Tibial nerve (tissue), 4 donors: Measurements from ENCODE around the gene CSNK2A1. TPM values are rescaled to one million over a fixed set of nuclear protein-coding genes. Genes with fewer than 3 reads are reported as not detected.

Experiments
- DNase-seq, 2 donors: peaks; one replicate each; pipeline ENCODE4 v3.0.0-alpha.2; 2019; ENCODE audit warnings: low spot score in 2 of 2
- H3K27ac ChIP-seq, 4 donors: fragments of 200-600 bp; sonication (generic) in 3 of 4; one replicate each; pipeline ENCODE4 v1.5.1; 2017 to 2019; ENCODE audit warnings: mild to moderate bottlenecking in 1 of 4
- H3K27me3 ChIP-seq, 2 donors: fragments of 200-600 bp; sonication (generic) in 1 of 2; one replicate each; pipeline versions ENCODE4 v1.5.1 to v1.6.0; 2017 to 2019
- H3K36me3 ChIP-seq, 3 donors: fragments of 200-600 bp; sonication (generic); one replicate each; pipeline ENCODE4 v1.5.1; 2018 to 2019
- H3K4me1 ChIP-seq, 4 donors: fragments of 200-600 bp; sonication (generic) in 3 of 4; one replicate each; pipeline ENCODE4 v1.5.1; 2017 to 2019
- H3K4me3 ChIP-seq, 4 donors: fragments of 200-600 bp; sonication (generic) in 3 of 4; one replicate each; pipeline ENCODE4 v1.5.1; 2017 to 2019; ENCODE audit warnings: mild to moderate bottlenecking in 1 of 4, moderate library complexity in 1 of 4
- H3K9me3 ChIP-seq, 4 donors: fragments of 200-600 bp; sonication (generic) in 3 of 4; one replicate each; pipeline ENCODE4 v1.5.1; 2017 to 2019
- EP300 ChIP-seq, 2 donors: sonication (generic); formaldehyde crosslinking; IDR thresholded peaks; one replicate each; pipeline ENCODE4 v1.6.1; 2017; ENCODE audit warnings: antibody characterized with exemption in 2 of 2, mild to moderate bottlenecking in 1 of 2
- POLR2A ChIP-seq, 2 donors: fragments of 450-650 bp; IDR thresholded peaks; one replicate each; pipeline ENCODE4 v1.6.1; 2017; ENCODE audit warnings: antibody characterized with exemption in 2 of 2, mild to moderate bottlenecking in 2 of 2, moderate library complexity in 2 of 2
- WGBS, 2 donors: methylation state at CpG; one replicate each; pipeline ENCODE4 v1.1.5; 2018; 5-methylcytosine and 5-hydroxymethylcytosine counted together
- total RNA-seq, 4 donors: library from RNA; depleted of rRNA; stranded (reverse); fragments of >200 nt; gene quantifications; one replicate each; pipeline ENCODE4 v1.1.0, GENCODE V29; 2016
- TF ChIP-seq, protein P1 (sequence below), 5 experiments: fragments of 200-600 bp in 3 of 5; fragments of 450-650 bp in 2 of 5; sonication (generic) in 3 of 5; IDR thresholded peaks; one replicate each; pipeline ENCODE4 v1.5.1; 2016 to 2019; ENCODE audit warnings: antibody characterized with exemption in 5 of 5, mild to moderate bottlenecking in 3 of 5, moderate library complexity in 2 of 5

The CSNK2A1 gene
- total RNA-seq, 4 donors from 2014 or later = 60.7 to 73.0 (median 64.1) TPM

DNA sequence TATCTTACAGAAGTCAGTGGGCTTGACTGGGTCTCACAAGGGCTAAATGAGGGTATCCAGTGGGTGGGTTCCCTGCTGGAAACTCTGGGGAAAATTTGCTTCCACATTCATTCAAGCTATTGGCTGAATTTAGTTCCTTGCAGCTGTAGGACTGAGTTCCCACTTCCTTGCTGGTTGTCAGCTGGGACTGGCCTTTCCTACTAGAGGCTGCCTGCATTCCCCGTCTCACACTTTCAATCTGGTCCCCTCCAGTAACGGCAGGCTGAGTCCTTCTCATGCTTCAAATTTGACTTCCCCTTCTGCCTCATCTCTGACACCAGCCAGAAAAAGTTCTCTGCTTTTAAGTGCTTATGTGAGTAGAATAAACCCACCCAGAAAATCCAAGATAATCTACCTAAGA is 4.4 kb downstream of the CSNK2A1 start:
- peaks cover 0 to 15% (median 0%) of the 10 kb centered on the region in 4 donors for H3K9me3 ChIP-seq
- H3K4me1 ChIP-seq = peaks cover 0 to 69% (median 26%) of the 10 kb centered on the region in 4 donors
- TF ChIP-seq EP300 (IDR thresholded peaks at IDR 0.05) (no peak), POLR2A (IDR thresholded peaks at IDR 0.05) (no peak)
- TF ChIP-seq, protein P1, sequence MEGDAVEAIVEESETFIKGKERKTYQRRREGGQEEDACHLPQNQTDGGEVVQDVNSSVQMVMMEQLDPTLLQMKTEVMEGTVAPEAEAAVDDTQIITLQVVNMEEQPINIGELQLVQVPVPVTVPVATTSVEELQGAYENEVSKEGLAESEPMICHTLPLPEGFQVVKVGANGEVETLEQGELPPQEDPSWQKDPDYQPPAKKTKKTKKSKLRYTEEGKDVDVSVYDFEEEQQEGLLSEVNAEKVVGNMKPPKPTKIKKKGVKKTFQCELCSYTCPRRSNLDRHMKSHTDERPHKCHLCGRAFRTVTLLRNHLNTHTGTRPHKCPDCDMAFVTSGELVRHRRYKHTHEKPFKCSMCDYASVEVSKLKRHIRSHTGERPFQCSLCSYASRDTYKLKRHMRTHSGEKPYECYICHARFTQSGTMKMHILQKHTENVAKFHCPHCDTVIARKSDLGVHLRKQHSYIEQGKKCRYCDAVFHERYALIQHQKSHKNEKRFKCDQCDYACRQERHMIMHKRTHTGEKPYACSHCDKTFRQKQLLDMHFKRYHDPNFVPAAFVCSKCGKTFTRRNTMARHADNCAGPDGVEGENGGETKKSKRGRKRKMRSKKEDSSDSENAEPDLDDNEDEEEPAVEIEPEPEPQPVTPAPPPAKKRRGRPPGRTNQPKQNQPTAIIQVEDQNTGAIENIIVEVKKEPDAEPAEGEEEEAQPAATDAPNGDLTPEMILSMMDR (IDR thresholded peaks at IDR 0.05) = no peak
- H3K4me3 ChIP-seq = no peak overlapping the region
- peaks cover 0 to 6% (median 0%) of the 10 kb centered on the region in 3 donors for H3K36me3 ChIP-seq
- H3K27ac ChIP-seq = no peak overlapping the region
- no peaks in the 10 kb centered on the region for H3K27me3 ChIP-seq
- 73 to 83% methylated on average over 2 of the region's 2 CpGs for WGBS, 2 donors
- no peak for DNase-seq

DNA sequence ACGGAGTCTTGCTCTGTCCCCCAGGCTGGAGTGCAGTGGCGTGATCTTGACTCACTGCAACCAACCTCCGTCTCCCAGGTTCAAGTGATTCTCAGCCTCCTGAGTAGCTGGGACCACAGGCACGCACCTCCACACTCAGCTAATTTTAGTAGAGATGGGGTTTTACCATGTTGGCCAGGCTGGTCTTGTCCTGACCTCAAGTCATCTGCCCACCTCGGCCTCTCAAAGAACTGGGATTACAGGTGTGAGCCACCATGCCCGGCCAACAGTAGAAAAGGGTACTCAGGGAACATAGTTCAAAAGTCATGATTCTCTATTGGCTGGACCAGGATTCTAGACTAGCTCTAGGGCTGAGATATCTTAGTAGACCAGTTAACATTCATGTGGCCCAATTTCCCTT is 5.6 kb downstream of the CSNK2A1 start:
- H3K9me3 ChIP-seq = peaks cover 0 to 15% (median 0%) of the 10 kb centered on the region in 4 donors
- TF ChIP-seq POLR2A (IDR thresholded peaks at IDR 0.05) = no peak
- no peak for TF ChIP-seq EP300 (IDR thresholded peaks at IDR 0.05)
- TF ChIP-seq, protein P1 (IDR thresholded peaks at IDR 0.05) = no peak
- DNase-seq = no peak
- no peak overlapping the region for H3K27ac ChIP-seq
- H3K4me1 ChIP-seq = peaks cover 0 to 78% (median 25%) of the 10 kb centered on the region in 4 donors
- WGBS, 2 donors = 91 to 96% methylated on average over 6 of the region's 6 CpGs
- H3K4me3 ChIP-seq = no peak overlapping the region
- H3K27me3 ChIP-seq = no peaks in the 10 kb centered on the region
- H3K36me3 ChIP-seq = peaks cover 0 to 6% (median 0%) of the 10 kb centered on the region in 3 donors

DNA sequence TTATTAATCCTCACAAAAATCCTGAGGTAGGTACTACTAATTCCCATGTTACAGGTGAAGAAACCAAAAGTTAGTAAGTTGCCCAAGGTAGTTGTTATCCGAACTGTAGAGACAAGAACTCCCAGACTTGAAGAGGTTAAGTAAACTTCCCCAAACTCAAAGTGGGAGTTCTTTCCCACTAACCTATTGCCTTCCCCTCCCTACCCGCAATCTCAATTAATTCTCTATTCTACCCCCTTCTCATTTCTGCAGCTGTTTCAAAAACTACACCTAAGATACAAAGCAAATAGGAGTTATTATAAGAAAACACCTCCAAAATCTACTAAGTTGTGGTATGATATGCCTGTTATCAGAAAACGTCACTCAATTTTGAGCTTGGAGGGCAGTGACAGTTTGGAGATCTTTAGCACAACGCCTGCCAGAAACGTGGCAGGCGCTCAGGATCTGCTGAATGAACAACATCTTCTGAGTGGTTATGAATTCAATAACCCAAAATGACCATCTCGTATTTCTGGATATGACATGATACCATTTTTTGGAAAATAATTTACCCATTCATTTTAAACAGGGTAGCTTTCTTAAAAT is 7.1 kb downstream of the CSNK2A1 start:
- Histone ChIP-seq H3K4me3 (no peak overlapping the region), H3K4me1 (peaks cover 0 to 75% (median 12%) of the 10 kb centered on the region in 4 donors)
- TF ChIP-seq POLR2A (IDR thresholded peaks at IDR 0.05) = no peak

DNA sequence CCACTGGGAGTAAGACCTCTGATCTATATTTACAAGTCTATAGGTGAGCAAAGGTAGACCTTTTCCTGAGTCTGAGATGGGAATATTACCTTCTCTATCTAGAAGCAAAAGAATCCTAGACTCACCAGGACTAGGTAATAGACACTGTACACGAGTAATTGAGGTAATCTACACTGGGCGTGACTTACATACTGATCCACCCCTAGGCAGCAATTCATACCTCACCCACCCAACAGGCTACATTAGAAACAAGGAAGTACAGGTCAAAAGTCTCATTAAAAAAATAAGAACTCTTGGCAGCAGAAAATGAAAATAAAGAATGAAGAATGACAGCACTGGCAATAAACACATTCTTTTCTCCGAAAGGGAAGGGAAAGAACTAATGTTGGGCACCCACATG is 7.6 kb downstream of the CSNK2A1 start:
- H3K27ac ChIP-seq = no peak overlapping the region
- no peaks in the 10 kb centered on the region for H3K27me3 ChIP-seq
- 18 to 19% methylated on average over 3 of the region's 3 CpGs for WGBS, 2 donors
- no peak overlapping the region for H3K4me3 ChIP-seq
- peaks cover 0 to 15% (median 0%) of the 10 kb centered on the region in 4 donors for H3K9me3 ChIP-seq
- peaks cover 0 to 78% (median 10%) of the 10 kb centered on the region in 4 donors for H3K4me1 ChIP-seq
- no peak for TF ChIP-seq POLR2A (IDR thresholded peaks at IDR 0.05)
- no peak for TF ChIP-seq EP300 (IDR thresholded peaks at IDR 0.05)
- TF ChIP-seq, protein P1 (IDR thresholded peaks at IDR 0.05) = no peak
- peaks cover 0 to 6% (median 0%) of the 10 kb centered on the region in 3 donors for H3K36me3 ChIP-seq
- DNase-seq = no peak

More for the DNA sequence above, 7.1 kb downstream of the CSNK2A1 start:
- H3K36me3 ChIP-seq = peaks cover 0 to 6% (median 0%) of the 10 kb centered on the region in 3 donors
- DNase-seq = no peak
- H3K27me3 ChIP-seq = no peaks in the 10 kb centered on the region
- WGBS, 2 donors = 28 to 29% methylated on average over 7 of the region's 7 CpGs
- H3K27ac ChIP-seq = no peak overlapping the region
- peaks cover 0 to 15% (median 0%) of the 10 kb centered on the region in 4 donors for H3K9me3 ChIP-seq

DNA sequence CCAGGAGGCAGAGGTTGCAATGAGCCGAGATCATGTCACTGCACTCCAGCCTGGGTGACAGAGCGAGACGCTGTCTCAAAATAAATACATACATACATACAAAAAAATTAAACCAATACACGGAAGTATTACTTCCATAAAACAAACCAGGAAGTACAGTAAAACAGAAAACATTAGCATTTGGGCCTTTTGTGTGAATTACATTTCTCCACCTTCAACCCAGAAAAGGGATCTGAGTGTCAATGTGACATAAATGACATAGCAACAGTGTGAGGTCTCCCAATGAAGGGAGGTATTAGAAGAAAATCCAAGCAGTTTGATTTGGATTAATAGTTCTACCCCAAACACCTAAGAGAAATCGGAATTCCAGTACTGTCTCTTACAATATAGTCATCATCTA is 10.1 kb downstream of the CSNK2A1 start:
- WGBS, 2 donors = 87 to 88% methylated on average over 5 of the region's 5 CpGs
- H3K4me3 ChIP-seq = no peak overlapping the region
- H3K4me1 ChIP-seq = peaks cover 0 to 66% (median 10%) of the 10 kb centered on the region in 4 donors
- TF ChIP-seq POLR2A (IDR thresholded peaks at IDR 0.05) (no peak), EP300 (IDR thresholded peaks at IDR 0.05) (no peak)
- TF ChIP-seq, protein P1 (IDR thresholded peaks at IDR 0.05) = no peak
- no peaks in the 10 kb centered on the region for H3K9me3 ChIP-seq
- DNase-seq = no peak
- H3K27me3 ChIP-seq = no peaks in the 10 kb centered on the region
- H3K27ac ChIP-seq = no peak overlapping the region
- no peaks in the 10 kb centered on the region for H3K36me3 ChIP-seq
